Activated B cell treated with CpG ODN at 0.5 μM for 24 hours (primary cell): Measurements from ENCODE around the gene AP3B2. TPM values are rescaled to one million over a fixed set of nuclear protein-coding genes. Genes with fewer than 3 reads are reported as not detected.
A peak's percentile ranks its signal among the peaks of the same experiment; 100 is the strongest.
"Not testable (repeated sequence)": the region's sequence is repeated elsewhere in the genome, so short reads cannot be mapped to it uniquely, and the experiment has no call there.

ENCODE experiments used
- ATAC-seq: fragments of 200-7000 bp; cut with Tn5 transposase; one replicate; pipeline ENCODE4 v1.10.0; 2021; ENCODE audit warnings: low read depth, mild to moderate bottlenecking, moderate library complexity
- CTCF ChIA-PET: fragments of 350-600 bp; sonication (Branson Sonifier 250); formaldehyde crosslinking; loops from one replicate; lab custom pipeline; 2021; ENCODE audit warnings: antibody characterized with exemption; lab: Charles Lee
- POLR2A ChIA-PET: fragments of 350-600 bp; sonication (Branson Sonifier 250); formaldehyde crosslinking; loops from one replicate; lab custom pipeline; 2021; ENCODE audit warnings: antibody characterized with exemption; lab: Charles Lee
- DNase-seq: peaks from one replicate; pipeline ENCODE4 v3.0.0; 2022
- H3K27ac Mint-ChIP-seq: one replicate; pipeline ENCODE4 v1.8.0; 2020; ENCODE audit warnings: mixed read lengths
- H3K27me3 Mint-ChIP-seq: one replicate; pipeline ENCODE4 v1.8.0; 2021; ENCODE audit warnings: mixed read lengths
- H3K36me3 Mint-ChIP-seq: one replicate; pipeline ENCODE4 v1.8.0; 2021; ENCODE audit warnings: low read depth, mixed read lengths
- H3K4me1 Mint-ChIP-seq: one replicate; pipeline ENCODE4 v1.8.0; 2021; ENCODE audit warnings: mixed read lengths
- H3K4me3 Mint-ChIP-seq: one replicate; pipeline ENCODE4 v1.8.0; 2020; ENCODE audit warnings: mild to moderate bottlenecking, mixed read lengths
- H3K9me3 Mint-ChIP-seq: one replicate; pipeline ENCODE4 v1.8.0; 2020; ENCODE audit warnings: mixed read lengths
- CTCF ChIP-seq: fragments of 200-600 bp; IDR thresholded peaks from one replicate; pipeline ENCODE4 v1.8.0; 2022; ENCODE audit warnings: antibody characterized with exemption, mild to moderate bottlenecking
- intact Hi-C: fragments of 100-400 bp; cut with micrococcal nuclease; formaldehyde crosslinking; loops from one replicate; pipeline ENCODE4 v1.15.1; 2024
- total RNA-seq: library from RNA; stranded (reverse); gene quantifications from 2 replicates; pipeline ENCODE4 v1.2.3, GENCODE V29; 2022

AP3B2 gene
- total RNA-seq, 1 donor from 2014 or later = 0.22 TPM

- CTCF ChIA-PET = no interaction called here
- no peaks in the 10 kb centered on the region for H3K36me3 Mint-ChIP-seq
- TF ChIP-seq CTCF = no peak
- no peak overlapping the region for H3K27ac Mint-ChIP-seq
- peaks cover 52% of the 10 kb centered on the region for H3K27me3 Mint-ChIP-seq
- peaks cover 5% of the 10 kb centered on the region for H3K4me1 Mint-ChIP-seq
- ATAC-seq (no peak), DNase-seq (no peak)
- intact Hi-C loops = loop anchor here (5.0 kb wide), 1 partner anchor 339 kb away; the partner anchor contains the start of gene RAMAC
- POLR2A ChIA-PET = no interaction called here
- no peaks in the 10 kb centered on the region for H3K9me3 Mint-ChIP-seq
- peak overlapping the region; percentile 48 for H3K4me3 Mint-ChIP-seq
Observed at GRCh38 chr15:82648257-82649103, 61.2 kb downstream of the AP3B2 start.

- no peak for TF ChIP-seq CTCF
- ChIA-PET POLR2A (no interaction called here), CTCF (no interaction called here)
- peaks cover 5% of the 10 kb centered on the region for H3K4me1 Mint-ChIP-seq
- peaks cover 55% of the 10 kb centered on the region for H3K27me3 Mint-ChIP-seq
- intact Hi-C loops = loop anchor here (5.0 kb wide), 1 partner anchor 339 kb away; the partner anchor contains the start of gene RAMAC
- peak; percentile 28 for DNase-seq
- H3K4me3 Mint-ChIP-seq = peak overlapping the region; percentile 48
- H3K9me3 Mint-ChIP-seq = no peaks in the 10 kb centered on the region
- peak; percentile 74 for ATAC-seq
- no peak overlapping the region for H3K27ac Mint-ChIP-seq
- H3K36me3 Mint-ChIP-seq = no peaks in the 10 kb centered on the region
Observed at GRCh38 chr15:82647835-82648256, 61.8 kb downstream of the AP3B2 start.

DNA sequence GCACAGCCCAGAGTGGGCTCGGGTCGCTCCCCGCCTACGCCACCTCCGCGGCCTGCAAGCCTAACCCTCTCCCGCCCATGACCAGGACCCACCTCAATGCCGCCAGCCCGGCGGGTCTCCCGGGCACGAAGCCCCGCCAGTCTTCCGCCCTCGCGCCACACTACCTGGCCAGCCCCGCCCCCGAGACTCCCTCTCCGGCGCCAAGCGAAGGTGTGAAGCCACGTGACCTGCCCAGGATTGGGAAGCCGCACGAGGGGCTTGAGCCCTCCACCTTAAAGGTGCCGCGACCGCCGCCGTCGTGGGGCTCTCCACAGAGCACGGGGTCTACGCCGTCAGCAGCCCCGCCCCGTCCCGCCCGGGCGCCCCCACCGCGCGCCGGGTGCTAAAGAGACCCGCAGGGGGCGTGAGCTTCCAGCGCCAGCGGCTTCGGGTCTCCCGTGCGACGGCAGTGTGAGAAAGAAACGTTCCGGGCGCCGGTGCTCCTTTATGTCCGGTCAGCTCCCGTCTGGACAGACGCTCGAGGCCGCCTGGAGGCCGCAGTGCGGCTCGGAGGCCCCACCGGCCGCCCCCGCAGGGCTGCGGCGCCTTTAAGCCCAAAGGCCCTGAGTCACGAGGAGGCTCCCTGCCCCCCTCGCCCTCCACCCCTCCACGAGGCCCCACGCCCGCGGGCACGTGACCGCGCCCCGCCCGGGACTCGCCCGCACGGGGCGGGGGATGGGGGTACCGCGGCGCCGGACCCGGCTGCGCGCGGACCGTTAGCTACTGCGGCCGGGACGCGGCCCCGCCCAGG is 62.4 kb downstream of the AP3B2 start, which contains the start of gene CPEB1:
CPEB1 (minus strand) TSS at position 319 of the 790 bp plus-strand sequence. CDS start 18,904 bp downstream, outside the sequence.
- no peak within 1 kb of the TSS for H3K27ac Mint-ChIP-seq
- peaks cover 55% of the 10 kb centered on the region for H3K27me3 Mint-ChIP-seq
- peak; percentile 57 for ATAC-seq
- H3K36me3 Mint-ChIP-seq = no peaks in the 10 kb centered on the region
- TF ChIP-seq CTCF = no peak
- peak; percentile 24 for DNase-seq
- H3K4me1 Mint-ChIP-seq = peaks cover 5% of the 10 kb centered on the region
- CTCF ChIA-PET = no interaction called here
- intact Hi-C loops = loop anchor here (5.0 kb wide), 1 partner anchor 340 kb away; the partner anchor contains the start of gene RAMAC
- no peaks in the 10 kb centered on the region for H3K9me3 Mint-ChIP-seq
- H3K4me3 Mint-ChIP-seq = peak within 1 kb of the TSS; percentile 54
- POLR2A ChIA-PET = no interaction called here

DNA sequence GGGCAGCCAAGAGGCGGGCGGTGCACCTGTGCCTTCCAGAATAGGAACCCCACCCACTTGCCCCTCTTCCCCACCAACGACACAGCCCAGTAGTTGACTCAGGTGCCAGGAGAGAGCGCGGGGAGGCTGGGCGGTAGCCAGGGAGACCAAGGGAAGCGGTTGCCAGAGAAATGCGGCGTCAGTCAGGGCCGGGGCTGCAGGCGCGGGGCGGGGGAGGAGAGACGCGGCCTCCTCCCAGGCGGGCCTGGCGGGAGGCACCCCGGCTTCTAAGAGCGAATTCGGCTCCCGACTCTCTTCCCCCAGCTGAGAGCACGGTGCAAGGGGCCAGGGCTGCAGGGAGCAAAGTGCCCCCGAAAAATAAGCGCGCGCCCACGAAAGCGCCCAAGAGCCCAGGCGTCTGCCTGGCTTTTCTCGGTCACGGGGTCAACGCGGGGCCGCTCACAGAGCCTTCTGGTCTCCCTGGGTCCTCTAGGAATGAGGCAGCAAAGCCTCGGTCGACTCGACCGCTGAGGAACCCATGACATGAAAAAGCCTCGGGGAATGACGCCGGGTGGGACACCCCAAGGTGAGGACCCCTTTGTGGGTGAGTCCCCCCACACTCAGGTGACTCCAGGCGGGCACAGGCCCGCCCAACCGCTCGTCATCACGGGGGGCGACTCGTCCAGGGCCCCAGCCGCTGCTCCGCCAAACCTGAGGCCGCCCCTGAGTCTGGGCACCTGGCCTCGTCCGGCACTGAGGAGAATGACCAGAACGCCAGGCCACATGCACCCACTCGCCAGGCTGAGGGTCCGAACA is 63.2 kb downstream of the AP3B2 start:
- Mint-ChIP-seq H3K4me3 (peak overlapping the region; percentile 54), H3K9me3 (no peaks in the 10 kb centered on the region), H3K4me1 (peaks cover 5% of the 10 kb centered on the region), H3K27ac (no peak overlapping the region), H3K36me3 (no peaks in the 10 kb centered on the region), H3K27me3 (peaks cover 56% of the 10 kb centered on the region)
- ATAC-seq = no peak
- CTCF ChIA-PET = no interaction called here
- intact Hi-C loops = loop anchor here (5.0 kb wide), 1 partner anchor 341 kb away; the partner anchor contains the start of gene RAMAC
- DNase-seq = no peak
- TF ChIP-seq CTCF = no peak
- POLR2A ChIA-PET = no interaction called here

GRCh38 chr15:82644967-82645852 is 64.5 kb downstream of the AP3B2 start:
- intact Hi-C loops = loop anchor here (5.0 kb wide), 1 partner anchor 342 kb away; the partner anchor contains the start of gene RAMAC
- H3K36me3 Mint-ChIP-seq, H3K4me3 Mint-ChIP-seq, H3K27ac Mint-ChIP-seq, DNase-seq, H3K4me1 Mint-ChIP-seq, CTCF ChIA-PET, ATAC-seq, H3K9me3 Mint-ChIP-seq, POLR2A ChIA-PET: not testable (repeated sequence)
- peaks cover 61% of the 10 kb centered on the region for H3K27me3 Mint-ChIP-seq
